Measurements from ENCODE around the gene CES2. TPM values are rescaled to one million over a fixed set of nuclear protein-coding genes. Genes with fewer than 3 reads are reported as not detected.

Gene CES2
- total RNA-seq, 1 experiment from 2014 or later, result 35.4 TPM

DNA sequence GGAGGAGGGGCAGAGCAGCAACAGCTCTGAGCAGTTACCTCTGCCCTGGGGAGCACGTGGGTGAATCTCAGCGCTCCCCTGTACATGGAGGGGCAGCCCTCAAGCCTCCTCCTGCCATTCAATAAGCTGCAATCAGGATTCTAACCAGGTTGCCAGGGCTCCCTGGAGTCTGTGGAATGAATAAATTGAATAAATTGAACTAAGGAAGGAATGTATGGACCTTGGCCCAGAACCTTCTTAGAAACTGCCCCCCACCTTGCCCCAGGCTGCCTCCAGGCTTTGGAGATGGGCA lies 15.1 kb upstream of the CES2 start:
- Histone ChIP-seq H3K36me3 (ENCODE audit: control insufficient read depth in 1 of 2, insufficient read depth in 2 of 2, low read length in 2 of 2) (no peaks in the 10 kb centered on the region), H3K79me2 (ENCODE audit: insufficient read depth, low read length) (no peaks in the 10 kb centered on the region), H3K9ac (ENCODE audit: low read length) (no peak overlapping the region), H3K9me2 (ENCODE audit: insufficient read depth) (no peaks in the 10 kb centered on the region), H3K4me2 (ENCODE audit: low read length) (no peak overlapping the region), H3K4me3 (replicated peaks in 1 of 2; ENCODE audit: low read depth in 1 of 2, low read length in 2 of 2) (no peak overlapping the region), H4K20me1 (ENCODE audit: insufficient read depth) (no peaks in the 10 kb centered on the region), H3K27ac (ENCODE audit: low read depth, low read length) (no peak overlapping the region), H3K9me3 (ENCODE audit: control insufficient read depth in 1 of 2, insufficient read depth in 1 of 2, low read depth in 1 of 2, low read length in 2 of 2) (no peaks in the 10 kb centered on the region), H2AFZ (ENCODE audit: low read depth, low read length, poor library complexity, severe bottlenecking) (no peak overlapping the region), H3K4me1 (ENCODE audit: control insufficient read depth in 1 of 2, insufficient read depth in 2 of 2, low read length in 2 of 2) (peaks cover 4 to 7% of the 10 kb centered on the region in 2 experiments; a peak in 3 of 4 replicates), H3K27me3 (ENCODE audit: insufficient read depth, low read length) (no peaks in the 10 kb centered on the region)
- CTCF ChIA-PET, result interaction anchor here (1.4 to 1.9 kb wide), 2 partner anchors 11 to 47 kb away, joined by 3 to 5 read pairs; no protein-coding TSS in a partner anchor
- RAD21 ChIA-PET (ENCODE audit: low non-redundant PET in 1 of 2, low total read pairs in 2 of 2, uncharacterized antibody in 2 of 2, unreplicated experiment in 2 of 2), result no interaction called here
- TF ChIP-seq EZH2phosphoT487 (IDR thresholded peaks at IDR 0.05; ENCODE audit: borderline replicate concordance) (no peak), EZH2 (IDR thresholded peaks at IDR 0.05) (no peak), RAD21 (IDR thresholded peaks at IDR 0.05; ENCODE audit: low read depth) (no peak), SRF (IDR thresholded peaks at IDR 0.05; ENCODE audit: low read depth) (no peak), EGR1 (IDR thresholded peaks at IDR 0.05; ENCODE audit: low read depth) (no peak), CBX3 (IDR thresholded peaks at IDR 0.05; ENCODE audit: low read depth) (no peak)
- TF ChIP-seq, protein P1, sequence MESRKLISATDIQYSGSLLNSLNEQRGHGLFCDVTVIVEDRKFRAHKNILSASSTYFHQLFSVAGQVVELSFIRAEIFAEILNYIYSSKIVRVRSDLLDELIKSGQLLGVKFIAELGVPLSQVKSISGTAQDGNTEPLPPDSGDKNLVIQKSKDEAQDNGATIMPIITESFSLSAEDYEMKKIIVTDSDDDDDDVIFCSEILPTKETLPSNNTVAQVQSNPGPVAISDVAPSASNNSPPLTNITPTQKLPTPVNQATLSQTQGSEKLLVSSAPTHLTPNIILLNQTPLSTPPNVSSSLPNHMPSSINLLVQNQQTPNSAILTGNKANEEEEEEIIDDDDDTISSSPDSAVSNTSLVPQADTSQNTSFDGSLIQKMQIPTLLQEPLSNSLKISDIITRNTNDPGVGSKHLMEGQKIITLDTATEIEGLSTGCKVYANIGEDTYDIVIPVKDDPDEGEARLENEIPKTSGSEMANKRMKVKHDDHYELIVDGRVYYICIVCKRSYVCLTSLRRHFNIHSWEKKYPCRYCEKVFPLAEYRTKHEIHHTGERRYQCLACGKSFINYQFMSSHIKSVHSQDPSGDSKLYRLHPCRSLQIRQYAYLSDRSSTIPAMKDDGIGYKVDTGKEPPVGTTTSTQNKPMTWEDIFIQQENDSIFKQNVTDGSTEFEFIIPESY (IDR thresholded peaks at IDR 0.05; ENCODE audit: extremely low read depth, insufficient replicate concordance, low read length), result no peak
- no peak for DNase-seq (ENCODE audit: low read depth, low spot score)
- no peak for ATAC-seq
- no TSS peak for BruUV-seq (replicated peaks)
- POLR2A ChIA-PET, result no interaction called here
- intact Hi-C loops (cut with micrococcal nuclease), result no loop called here

DNA sequence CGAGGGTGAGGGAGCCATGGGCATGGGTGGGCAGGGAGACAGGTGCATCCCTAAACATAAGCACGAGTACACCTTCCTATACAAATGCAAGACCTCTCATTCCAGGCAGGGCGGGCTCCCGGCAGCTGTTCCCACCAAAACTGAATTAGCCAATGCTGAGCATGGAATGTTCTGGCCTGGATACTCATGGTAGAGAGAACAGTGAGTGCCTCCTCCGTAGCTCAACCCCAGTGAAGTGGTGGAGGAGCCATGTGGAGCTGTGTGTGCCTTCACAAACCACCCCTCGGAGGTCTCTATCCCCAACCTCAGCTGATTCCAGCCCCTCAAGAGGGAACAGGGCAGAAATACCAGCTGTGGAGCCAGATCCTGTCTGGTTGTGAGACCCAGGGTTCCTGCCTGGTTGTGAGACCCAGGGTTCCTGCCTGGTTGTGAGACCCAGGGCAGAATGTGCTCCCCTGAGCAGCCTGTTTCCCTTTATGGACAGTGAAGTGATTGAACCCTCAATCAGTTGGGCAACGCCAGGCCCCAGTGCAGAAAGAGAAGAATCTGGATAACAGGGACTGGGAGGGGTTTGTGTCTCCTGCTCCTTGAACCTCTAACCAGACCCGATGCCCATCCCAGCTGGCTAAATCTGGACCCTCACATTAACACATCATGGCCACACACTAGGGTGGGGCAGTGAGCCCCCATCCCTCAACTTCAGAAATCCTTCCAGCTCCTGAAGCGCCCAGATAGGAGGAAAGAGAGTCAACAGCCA lies 14.2 kb upstream of the CES2 start:
- POLR2A ChIA-PET, result no interaction called here

More for the DNA sequence above, 14.2 kb upstream of the CES2 start:
- Histone ChIP-seq H3K9me2 (ENCODE audit: insufficient read depth) (no peaks in the 10 kb centered on the region), H3K36me3 (ENCODE audit: control insufficient read depth in 1 of 2, insufficient read depth in 2 of 2, low read length in 2 of 2) (no peaks in the 10 kb centered on the region), H2AFZ (ENCODE audit: low read depth, low read length, poor library complexity, severe bottlenecking) (no peak overlapping the region), H3K27me3 (ENCODE audit: insufficient read depth, low read length) (no peaks in the 10 kb centered on the region), H3K4me1 (ENCODE audit: control insufficient read depth in 1 of 2, insufficient read depth in 2 of 2, low read length in 2 of 2) (peaks cover 5 to 16% of the 10 kb centered on the region in 2 experiments; a peak in 3 of 4 replicates), H3K4me3 (replicated peaks in 1 of 2; ENCODE audit: low read depth in 1 of 2, low read length in 2 of 2) (no peak overlapping the region), H3K4me2 (ENCODE audit: low read length) (no peak overlapping the region), H4K20me1 (ENCODE audit: insufficient read depth) (no peaks in the 10 kb centered on the region), H3K9me3 (ENCODE audit: control insufficient read depth in 1 of 2, insufficient read depth in 1 of 2, low read depth in 1 of 2, low read length in 2 of 2) (no peaks in the 10 kb centered on the region), H3K27ac (ENCODE audit: low read depth, low read length) (no peak overlapping the region), H3K9ac (ENCODE audit: low read length) (no peak overlapping the region), H3K79me2 (ENCODE audit: insufficient read depth, low read length) (no peaks in the 10 kb centered on the region)
- no TSS peak for BruUV-seq (replicated peaks)
- RAD21 ChIA-PET (ENCODE audit: low non-redundant PET in 1 of 2, low total read pairs in 2 of 2, uncharacterized antibody in 2 of 2, unreplicated experiment in 2 of 2), result no interaction called here
- DNase-seq (ENCODE audit: low read depth, low spot score) (no peak), ATAC-seq (no peak)
- intact Hi-C loops (cut with micrococcal nuclease), result no loop called here
- TF ChIP-seq, protein P1 (IDR thresholded peaks at IDR 0.05; ENCODE audit: extremely low read depth, insufficient replicate concordance, low read length), result no peak
- TF ChIP-seq ZFX (IDR thresholded peaks at IDR 0.05) (no peak), FOSL1 (IDR thresholded peaks at IDR 0.05; ENCODE audit: low read depth) (no peak)
- TF ChIP-seq, protein P2, sequence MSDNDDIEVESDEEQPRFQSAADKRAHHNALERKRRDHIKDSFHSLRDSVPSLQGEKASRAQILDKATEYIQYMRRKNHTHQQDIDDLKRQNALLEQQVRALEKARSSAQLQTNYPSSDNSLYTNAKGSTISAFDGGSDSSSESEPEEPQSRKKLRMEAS (IDR thresholded peaks at IDR 0.05), result no peak
- CTCF ChIA-PET, result interaction anchor here (1.9 kb wide), 1 partner anchor 11 kb away, joined by 5 read pairs; no protein-coding TSS in a partner anchor

All from HCT116 (cell line).